Esophagus (tissue), 2 donors: ENCODE data around the gene APLP1. TPM values are rescaled to one million over a fixed set of nuclear protein-coding genes. Genes with fewer than 3 reads are reported as not detected.

ENCODE experiments used
- H3K27ac ChIP-seq, 2 donors: one replicate each; pipeline ENCODE4 v1.5.1; 2013; ENCODE audit warnings: low read depth in 2 of 2, mild to moderate bottlenecking in 2 of 2, inconsistent platforms in 1 of 2, low read length in 1 of 2, moderate library complexity in 1 of 2
- H3K27me3 ChIP-seq, 2 donors: one replicate each; pipeline ENCODE4 v1.6.1; 2013; ENCODE audit warnings: low read length in 2 of 2, control low read depth in 1 of 2, mild to moderate bottlenecking in 1 of 2; ENCODE audit not compliant: insufficient read depth in 2 of 2, control insufficient read depth in 1 of 2
- H3K36me3 ChIP-seq, 2 donors: one replicate each; pipeline ENCODE4 v1.6.1; 2013; ENCODE audit warnings: low read length in 1 of 2; ENCODE audit not compliant: control insufficient read depth in 2 of 2, insufficient read depth in 2 of 2
- H3K4me1 ChIP-seq, 2 donors: one replicate each; pipeline ENCODE4 v1.6.1; 2013; ENCODE audit warnings: low read length in 1 of 2; ENCODE audit not compliant: control insufficient read depth in 2 of 2, insufficient read depth in 2 of 2
- H3K4me3 ChIP-seq, 2 donors: one replicate each; pipeline ENCODE4 v1.5.1; 2013; ENCODE audit warnings: low read length in 2 of 2, mild to moderate bottlenecking in 2 of 2, low read depth in 1 of 2, moderate library complexity in 1 of 2
- H3K9me3 ChIP-seq, 2 donors: one replicate each; pipeline ENCODE4 v1.6.1; 2013; ENCODE audit warnings: mild to moderate bottlenecking in 2 of 2, low read depth in 1 of 2, low read length in 1 of 2, moderate library complexity in 1 of 2; ENCODE audit not compliant: control insufficient read depth in 2 of 2, insufficient read depth in 1 of 2
- WGBS, 2 donors: extraction: QIAGEN DNeasy Blood & Tissue Kit; methylation state at CpG; one replicate each; pipeline ENCODE4 v1.1.7; 2013; 5-methylcytosine and 5-hydroxymethylcytosine counted together
- polyA plus RNA-seq, 2 donors: library from polyadenylated mRNA; stranded (reverse); fragments of 200-250 nt; gene quantifications; one replicate each; pipeline ENCODE4 v1.2.3, GENCODE V29; 2013
- donor health status: healthy with polysubstance abuse.
- donor health status: Bipolar disorder and iron deficiency.

The APLP1 gene
- polyA plus RNA-seq, 2 donors: 0.69 to 1.4 TPM

DNA sequence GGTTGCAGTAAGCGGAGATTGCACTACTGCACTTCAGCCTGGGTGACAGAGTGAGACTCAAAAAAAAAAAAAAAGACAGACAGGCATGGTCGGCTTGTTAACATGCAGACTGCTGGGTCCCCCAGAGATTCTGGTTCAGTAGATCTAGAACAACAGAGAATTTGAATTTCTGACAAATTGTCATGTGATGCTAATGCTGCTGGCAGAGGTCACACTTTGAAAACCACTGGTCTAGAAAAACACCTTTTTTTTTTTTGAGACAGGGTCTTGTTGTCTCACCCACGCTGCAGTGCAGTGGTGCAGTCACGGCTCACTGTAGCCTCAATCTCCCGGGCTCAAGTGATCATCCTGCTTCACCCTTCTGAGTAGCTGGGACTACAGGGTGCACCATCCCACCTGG lies 60.1 kb downstream of the APLP1 start:
- H3K27me3 ChIP-seq: no peaks in the 10 kb centered on the region

More for the DNA sequence above, 60.1 kb downstream of the APLP1 start:
- H3K27ac ChIP-seq: no peak overlapping the region
- H3K9me3 ChIP-seq: peaks cover 0 to 4% of the 10 kb centered on the region in 2 donors
- WGBS, 2 donors: 75 to 84% methylated on average over 5 of the region's 5 CpGs
- H3K4me1 ChIP-seq: no peaks in the 10 kb centered on the region
- H3K36me3 ChIP-seq: no peaks in the 10 kb centered on the region
- H3K4me3 ChIP-seq: no peak overlapping the region

Other genes with a start within 250 kb of the APLP1 start
- gene RBM42, start 239.5 kb upstream of the APLP1 start, polyA plus RNA-seq: 10 to 100 TPM; 47.8 to 61.5 TPM
- gene ETV2, start 226.8 kb upstream of the APLP1 start, polyA plus RNA-seq: 1 to 10 TPM; 3.4 to 5.6 TPM
- 1,000 to 10,000 TPM; 1,022 to 1,339 TPM for gene COX6B1, start 220.3 kb upstream of the APLP1 start, polyA plus RNA-seq
- gene UPK1A, start 202.1 kb upstream of the APLP1 start, polyA plus RNA-seq: 10 to 100 TPM; 10.7 to 11.5 TPM
- under 1 TPM; 0.07 to 0.18 TPM for gene ZBTB32, start 164.0 kb upstream of the APLP1 start, polyA plus RNA-seq
- gene KMT2B, start 150.6 kb upstream of the APLP1 start, polyA plus RNA-seq: 10 to 100 TPM; 21.5 to 33.8 TPM
- 1 to 10 TPM; 4.3 to 5.1 TPM for gene IGFLR1, start 126.1 kb upstream of the APLP1 start, polyA plus RNA-seq
- 10 to 100 TPM; 17.4 to 43.4 TPM for gene U2AF1L4, start 123.2 kb upstream of the APLP1 start, polyA plus RNA-seq
- 100 to 1,000 TPM in 1 of 2 donors, 10 to 100 TPM in 1; 62.5 to 128 TPM for gene PSENEN, start 122.9 kb upstream of the APLP1 start, polyA plus RNA-seq
- gene LIN37, start 120.0 kb upstream of the APLP1 start, polyA plus RNA-seq: 10 to 100 TPM; 10.6 to 20.9 TPM
- gene HSPB6, start 111.5 kb upstream of the APLP1 start, polyA plus RNA-seq: 10 to 100 TPM; 12.5 to 18.3 TPM
- 10 to 100 TPM in 1 of 2 donors, 1 to 10 TPM in 1; 5.5 to 13.8 TPM for gene PROSER3, start 110.4 kb upstream of the APLP1 start, polyA plus RNA-seq
- gene ARHGAP33, start 93.0 kb upstream of the APLP1 start, polyA plus RNA-seq: 10 to 100 TPM in 1 of 2 donors, 1 to 10 TPM in 1; 5.7 to 20.8 TPM
- not detected for gene PRODH2, start 55.7 kb upstream of the APLP1 start, polyA plus RNA-seq
- not detected for gene NPHS1, start 16.1 kb upstream of the APLP1 start, polyA plus RNA-seq
- gene KIRREL2, start 11.7 kb upstream of the APLP1 start, polyA plus RNA-seq: under 1 TPM in 1 of 2 donors, not detected in 1; 0.02 TPM
- gene NFKBID, start 32.0 kb downstream of the APLP1 start, polyA plus RNA-seq: 1 to 10 TPM; 6.6 to 8.5 TPM
- 1 to 10 TPM; 6.2 to 6.7 TPM for gene HCST, start 34.0 kb downstream of the APLP1 start, polyA plus RNA-seq
- gene TYROBP, start 39.7 kb downstream of the APLP1 start, polyA plus RNA-seq: 10 to 100 TPM; 16.7 to 26.8 TPM
- 1 to 10 TPM; 4.9 to 5.0 TPM for gene LRFN3, start 67.8 kb downstream of the APLP1 start, polyA plus RNA-seq
- 10 to 100 TPM in 1 of 2 donors, 1 to 10 TPM in 1; 8.6 to 18.0 TPM for gene SDHAF1, start 126.6 kb downstream of the APLP1 start, polyA plus RNA-seq
- gene SYNE4, start 140.2 kb downstream of the APLP1 start, polyA plus RNA-seq: 1 to 10 TPM in 1 of 2 donors, under 1 TPM in 1; 0.87 to 2.7 TPM
- gene ALKBH6, start 145.6 kb downstream of the APLP1 start, polyA plus RNA-seq: 10 to 100 TPM; 15.9 to 19.2 TPM
- 1 to 10 TPM; 2.8 to 7.3 TPM for gene CLIP3, start 164.3 kb downstream of the APLP1 start, polyA plus RNA-seq
- gene THAP8, start 185.7 kb downstream of the APLP1 start, polyA plus RNA-seq: 1 to 10 TPM; 3.9 to 4.3 TPM
- 1 to 10 TPM; 2.1 to 2.7 TPM for gene WDR62, start 186.3 kb downstream of the APLP1 start, polyA plus RNA-seq
- gene OVOL3, start 242.6 kb downstream of the APLP1 start, polyA plus RNA-seq: under 1 TPM in 1 of 2 donors, not detected in 1; 0.16 TPM
- 10 to 100 TPM; 66.7 to 77.8 TPM for gene POLR2I, start 246.3 kb downstream of the APLP1 start, polyA plus RNA-seq
- gene TBCB, start 246.9 kb downstream of the APLP1 start, polyA plus RNA-seq: 100 to 1,000 TPM; 100 to 149 TPM